Breast epithelium (tissue), 3 donors: ENCODE data around the gene DNASE1L2.

ENCODE experiments used
- POLR2A ChIP-seq: fragments of 450-650 bp; IDR thresholded peaks from one replicate; pipeline ENCODE4 v1.6.1; 2016; ENCODE audit warnings: antibody characterized with exemption, mild to moderate bottlenecking, moderate library complexity
- POLR2AphosphoS5 ChIP-seq, 3 donors: sonication (generic); formaldehyde crosslinking; IDR thresholded peaks; one replicate each; pipeline ENCODE4 v1.6.1; 2017; ENCODE audit warnings: antibody characterized with exemption in 3 of 3
- TF ChIP-seq, protein P1 (sequence below), 3 donors: fragments of 450-650 bp; IDR thresholded peaks; one replicate each; pipeline ENCODE4 v1.5.1; 2016 to 2017; ENCODE audit warnings: antibody characterized with exemption in 3 of 3, mild to moderate bottlenecking in 3 of 3, moderate library complexity in 3 of 3

DNA sequence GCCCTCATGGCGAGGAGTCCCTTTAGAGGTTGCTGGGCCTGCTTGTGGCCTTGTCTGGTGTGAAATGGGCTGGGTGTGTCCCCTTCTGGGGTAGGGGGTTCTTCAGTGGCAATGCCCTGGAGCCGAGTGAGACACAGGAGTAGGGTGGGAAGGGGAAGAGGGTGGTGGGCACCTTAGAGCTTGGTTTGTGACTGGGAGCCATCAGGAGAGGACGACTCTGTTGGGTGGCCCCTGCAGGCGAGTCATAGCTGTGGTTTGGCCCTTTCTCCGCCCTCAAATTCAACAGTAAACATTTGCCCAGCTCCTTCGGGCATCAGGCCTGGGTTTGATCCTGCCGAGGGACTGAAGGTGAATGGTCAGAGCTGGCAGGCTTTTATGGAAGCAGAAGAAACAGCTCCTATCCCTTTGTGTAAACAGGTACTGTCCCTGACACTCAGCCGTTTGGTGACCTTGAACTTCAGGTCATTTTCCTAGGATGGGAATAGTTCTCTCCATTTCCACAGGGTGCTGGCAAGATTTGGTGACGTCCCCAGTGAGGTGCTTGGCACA is 9.9 kb upstream of the DNASE1L2 start:
- TF ChIP-seq, protein P1, sequence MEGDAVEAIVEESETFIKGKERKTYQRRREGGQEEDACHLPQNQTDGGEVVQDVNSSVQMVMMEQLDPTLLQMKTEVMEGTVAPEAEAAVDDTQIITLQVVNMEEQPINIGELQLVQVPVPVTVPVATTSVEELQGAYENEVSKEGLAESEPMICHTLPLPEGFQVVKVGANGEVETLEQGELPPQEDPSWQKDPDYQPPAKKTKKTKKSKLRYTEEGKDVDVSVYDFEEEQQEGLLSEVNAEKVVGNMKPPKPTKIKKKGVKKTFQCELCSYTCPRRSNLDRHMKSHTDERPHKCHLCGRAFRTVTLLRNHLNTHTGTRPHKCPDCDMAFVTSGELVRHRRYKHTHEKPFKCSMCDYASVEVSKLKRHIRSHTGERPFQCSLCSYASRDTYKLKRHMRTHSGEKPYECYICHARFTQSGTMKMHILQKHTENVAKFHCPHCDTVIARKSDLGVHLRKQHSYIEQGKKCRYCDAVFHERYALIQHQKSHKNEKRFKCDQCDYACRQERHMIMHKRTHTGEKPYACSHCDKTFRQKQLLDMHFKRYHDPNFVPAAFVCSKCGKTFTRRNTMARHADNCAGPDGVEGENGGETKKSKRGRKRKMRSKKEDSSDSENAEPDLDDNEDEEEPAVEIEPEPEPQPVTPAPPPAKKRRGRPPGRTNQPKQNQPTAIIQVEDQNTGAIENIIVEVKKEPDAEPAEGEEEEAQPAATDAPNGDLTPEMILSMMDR (IDR thresholded peaks at IDR 0.05), result no peak
- TF ChIP-seq POLR2AphosphoS5 (IDR thresholded peaks at IDR 0.05) (no peak), POLR2A (no peak)
